Activated CD8-positive, alpha-beta memory T cell treated with anti-CD3 and anti-CD28 coated beads, Interleukin-2, amount 50 U/mL, for 1 hour (primary cell): ENCODE results near the gene GOLM1.
"Not testable (repeated sequence)": the region's sequence is repeated elsewhere in the genome, so short reads cannot be mapped to it uniquely, and the experiment has no call there.

ENCODE experiments used
- DNase-seq: peaks from one replicate; pipeline ENCODE4 v3.0.0-alpha.2; 2020; ENCODE audit errors: extremely low read depth

Gene GOLM1

DNA sequence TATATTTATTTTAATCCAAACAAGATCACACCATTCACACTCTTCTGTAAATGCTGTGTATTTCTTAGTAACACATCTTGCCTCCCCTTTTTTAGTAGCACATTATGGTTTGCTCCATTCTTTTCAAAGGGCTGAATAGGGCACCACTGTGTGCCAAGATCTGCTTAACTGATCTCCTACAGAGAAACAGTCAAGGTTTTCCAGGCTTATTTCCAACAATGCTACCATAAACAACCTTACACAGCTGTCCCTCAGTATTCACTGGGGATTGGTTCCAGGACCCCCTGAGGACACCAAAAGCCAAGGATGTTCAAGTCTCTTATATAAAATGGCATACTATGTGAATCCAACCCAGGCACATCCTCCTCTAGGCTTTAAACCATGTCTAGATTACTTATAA is 16.5 kb downstream of the GOLM1 start:
- no peak for DNase-seq

DNA sequence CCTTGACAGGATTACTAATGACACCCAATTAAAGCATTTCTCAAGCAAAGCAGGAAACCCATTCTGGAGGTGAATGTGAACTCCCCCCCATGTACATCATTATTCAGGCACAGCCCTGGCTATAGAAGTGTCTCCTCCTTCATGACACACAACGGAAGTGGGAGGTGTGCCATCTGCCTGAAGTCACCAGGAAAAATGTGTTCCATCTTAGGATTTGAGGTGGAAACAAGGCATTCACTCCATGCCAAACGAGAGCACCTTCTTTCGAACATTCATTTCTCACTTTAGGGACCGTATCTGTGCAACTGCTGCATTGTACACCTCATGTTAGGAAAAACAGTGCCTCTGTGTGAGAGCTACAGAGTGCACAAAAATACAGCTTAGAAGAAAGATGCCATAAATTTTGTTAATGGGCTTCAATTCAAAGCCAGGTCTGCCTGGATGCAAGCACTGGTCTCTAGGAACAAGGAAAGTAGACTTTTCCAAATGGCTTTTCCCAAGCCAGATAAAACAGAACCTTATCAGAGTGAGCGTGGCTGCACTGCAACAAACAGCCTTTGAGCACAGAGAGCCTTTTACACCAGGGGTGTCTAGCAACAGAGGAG is 19.4 kb downstream of the GOLM1 start:
- no peak for DNase-seq

DNA sequence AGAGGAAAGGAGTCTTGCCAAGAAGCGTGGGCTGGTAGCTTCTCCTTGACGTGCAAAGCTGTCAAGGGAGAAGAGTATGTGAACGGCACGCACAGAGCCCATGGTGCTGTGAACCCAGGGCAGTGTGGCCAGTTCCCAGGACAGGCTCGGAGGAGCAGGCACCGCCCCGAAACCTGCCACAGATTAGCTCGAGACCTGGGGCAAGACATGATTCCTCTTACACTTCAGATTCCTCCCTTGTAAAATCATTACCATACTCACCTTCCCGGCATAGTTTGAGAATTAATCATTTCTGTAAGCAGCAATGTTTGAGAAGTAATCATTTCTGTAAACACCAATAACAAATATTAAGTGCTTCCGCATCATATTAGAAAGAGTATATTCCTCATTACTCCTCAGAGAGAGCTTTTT is 19.9 kb downstream of the GOLM1 start:
- DNase-seq = no peak

DNA sequence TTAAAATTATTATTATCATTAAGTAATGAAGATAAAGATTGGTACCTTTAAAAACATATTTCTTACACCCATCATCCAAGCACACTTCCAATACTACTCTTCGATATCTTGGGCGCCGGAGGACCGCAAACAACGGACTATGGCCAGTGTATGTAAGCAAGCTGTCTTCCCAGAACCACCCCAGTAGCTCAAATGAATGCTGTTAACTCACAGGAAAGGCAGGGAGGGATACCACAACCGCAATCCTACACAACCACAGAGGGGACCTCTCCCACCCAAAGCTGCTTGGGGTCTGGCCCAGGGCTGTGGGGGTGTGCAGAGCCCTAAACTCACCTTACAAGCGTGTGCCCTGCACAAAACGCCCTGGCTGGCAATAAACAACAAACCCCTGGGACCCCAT is 20.6 kb downstream of the GOLM1 start:
- no peak for DNase-seq

DNA sequence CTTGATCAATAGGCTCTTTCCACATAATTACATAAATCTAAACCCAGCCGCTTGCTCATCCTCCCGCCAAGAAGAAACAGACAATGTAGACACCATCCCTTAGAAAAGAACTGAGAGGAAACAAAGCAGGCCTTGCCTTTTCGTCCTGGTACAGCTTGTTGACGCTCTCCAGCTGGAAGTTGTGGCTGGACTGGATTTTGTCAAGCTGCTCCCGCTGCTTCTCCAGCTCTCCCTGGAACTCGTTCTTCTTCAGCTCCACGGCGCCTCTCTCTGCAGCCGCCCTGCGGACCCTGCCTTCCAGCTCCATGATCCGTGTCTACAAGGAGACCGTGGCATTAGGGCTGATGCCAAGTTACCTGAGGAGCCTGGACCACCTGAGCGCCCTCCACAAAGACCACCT is 22.1 kb downstream of the GOLM1 start:
- DNase-seq = no peak

DNA sequence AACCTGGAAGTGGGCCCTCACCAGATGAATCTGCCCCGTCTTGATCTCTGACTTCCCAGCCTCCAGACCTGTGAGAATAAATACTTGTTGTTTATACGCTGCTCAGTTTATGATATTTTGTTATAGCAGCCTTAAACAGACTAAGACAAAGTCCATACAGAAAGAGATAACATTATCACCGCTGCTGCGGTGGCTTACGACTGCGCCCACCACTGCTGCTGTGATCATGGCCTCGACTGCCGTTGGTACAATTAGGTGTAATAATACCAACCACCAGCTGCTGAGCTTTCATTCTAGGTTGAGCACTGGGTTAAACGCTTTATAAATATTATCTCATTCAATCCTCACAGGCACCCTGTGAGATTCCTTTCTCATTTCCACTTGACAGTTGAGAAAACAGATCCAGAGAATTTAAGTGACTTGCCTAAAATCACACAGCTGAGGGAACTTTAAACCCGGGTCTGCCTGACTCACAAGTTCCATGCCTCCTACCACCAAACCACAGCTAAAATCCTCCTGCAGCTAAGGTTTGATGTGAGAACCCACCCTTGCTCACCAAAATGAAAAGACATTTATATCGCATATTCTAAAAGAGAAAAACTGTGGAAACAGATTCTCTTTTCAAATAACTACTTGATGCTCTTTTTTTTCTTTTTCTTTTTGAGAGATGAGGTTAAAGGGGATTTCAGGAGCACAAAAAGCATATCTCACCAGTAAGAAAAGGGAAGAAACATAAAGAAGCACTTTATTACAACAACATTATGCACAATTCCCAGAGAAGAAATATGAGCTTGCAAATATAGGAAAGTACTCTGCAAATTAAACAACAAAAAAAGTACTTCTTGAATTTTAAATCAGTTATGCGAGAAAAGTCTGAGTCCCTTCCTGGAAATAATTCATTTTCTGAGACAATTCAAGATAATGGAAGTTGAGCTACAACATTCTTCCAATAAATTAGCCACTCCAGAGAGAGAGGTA is 23.9 kb downstream of the GOLM1 start:
- DNase-seq = no peak

DNA sequence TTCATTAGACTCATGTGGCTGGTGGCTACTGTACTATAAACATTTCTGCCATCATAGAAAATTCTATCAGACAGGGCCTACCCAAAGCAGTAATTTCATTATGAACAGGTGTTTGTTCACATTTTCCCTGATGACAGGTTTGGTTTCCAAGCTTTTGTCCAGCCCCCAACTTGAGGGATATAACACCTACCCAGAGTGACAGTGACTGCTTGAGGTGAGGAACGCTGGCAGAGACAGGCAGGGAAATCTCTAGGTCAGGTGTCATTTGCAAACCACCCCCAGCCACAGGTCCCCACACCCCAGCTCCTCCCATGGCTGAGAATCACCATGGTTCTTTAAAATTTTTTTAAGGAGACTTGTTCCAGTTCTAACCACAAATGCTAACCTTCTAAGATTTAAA is 25.5 kb downstream of the GOLM1 start:
- no peak for DNase-seq

DNA sequence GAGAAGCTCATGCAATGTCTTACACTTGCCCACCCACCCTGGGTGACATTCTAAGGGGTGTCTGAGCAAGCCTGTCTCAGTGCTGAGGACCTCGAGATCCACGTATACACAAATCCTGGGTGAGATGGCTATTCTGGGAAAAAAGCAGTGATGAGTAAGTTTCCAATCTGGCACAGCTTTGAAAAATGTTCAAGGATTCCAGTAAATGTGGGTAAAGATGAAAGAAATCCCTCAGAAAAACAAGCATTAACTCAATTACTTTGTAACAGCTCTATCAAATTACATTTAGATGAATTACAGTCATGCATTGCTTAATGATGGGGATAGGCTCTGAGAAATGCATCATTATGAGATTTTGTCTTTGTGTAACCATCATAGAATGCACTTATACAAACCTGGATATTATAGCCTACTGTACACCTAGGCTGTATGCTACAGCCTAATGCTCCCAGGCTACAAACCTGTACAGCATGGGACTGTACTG is 26.9 kb downstream of the GOLM1 start:
- no peak for DNase-seq

DNA sequence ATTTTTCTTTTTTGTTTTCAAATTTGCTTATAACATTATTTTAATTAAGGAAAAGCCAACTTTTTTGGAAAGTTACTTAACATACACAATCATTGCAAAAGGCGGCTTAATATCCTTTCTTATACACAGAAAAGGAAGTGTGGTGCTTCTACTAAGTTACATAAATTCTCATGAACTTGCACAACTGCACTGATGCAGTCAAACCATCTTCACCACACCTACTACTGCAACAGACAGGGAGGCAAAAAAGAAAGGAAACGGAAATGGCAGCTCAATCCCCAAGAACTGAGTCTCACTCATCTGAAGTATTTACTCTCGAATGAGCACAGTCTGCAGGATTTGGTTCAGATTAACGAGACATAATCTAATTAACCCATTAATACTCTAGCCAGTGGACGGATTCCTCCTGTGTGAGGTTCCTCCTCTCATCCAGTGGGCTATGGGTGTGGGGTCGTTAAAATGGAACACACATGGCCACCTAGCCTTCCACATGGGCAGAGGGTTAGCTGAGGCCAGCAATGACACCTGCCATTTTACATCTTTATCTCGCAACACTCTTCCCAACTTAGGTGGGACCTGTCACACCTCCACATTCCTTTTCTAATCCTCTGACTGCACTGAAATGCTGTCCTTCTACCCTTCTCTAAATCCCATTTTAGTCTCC is 30.0 kb downstream of the GOLM1 start:
- DNase-seq = no peak

DNA sequence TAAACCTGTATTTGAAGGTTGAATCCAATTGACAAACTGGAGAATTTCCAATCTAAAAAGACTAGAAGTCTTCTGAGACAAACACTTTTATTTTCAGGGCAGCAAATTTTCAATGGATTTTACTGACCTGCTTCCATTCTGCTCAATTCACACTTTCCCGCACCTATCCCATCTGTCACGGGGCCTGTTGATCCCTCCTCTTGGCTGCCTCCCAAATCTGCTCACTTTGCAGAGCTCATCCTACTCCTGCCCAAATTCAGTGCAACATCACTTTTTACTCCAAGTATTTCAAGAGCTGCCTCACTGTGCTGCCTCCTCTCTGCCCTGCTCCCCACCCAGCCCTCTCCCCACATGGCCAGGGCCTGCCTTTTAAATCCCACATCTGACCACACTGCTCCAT is 35.1 kb downstream of the GOLM1 start:
- no peak for DNase-seq

DNA sequence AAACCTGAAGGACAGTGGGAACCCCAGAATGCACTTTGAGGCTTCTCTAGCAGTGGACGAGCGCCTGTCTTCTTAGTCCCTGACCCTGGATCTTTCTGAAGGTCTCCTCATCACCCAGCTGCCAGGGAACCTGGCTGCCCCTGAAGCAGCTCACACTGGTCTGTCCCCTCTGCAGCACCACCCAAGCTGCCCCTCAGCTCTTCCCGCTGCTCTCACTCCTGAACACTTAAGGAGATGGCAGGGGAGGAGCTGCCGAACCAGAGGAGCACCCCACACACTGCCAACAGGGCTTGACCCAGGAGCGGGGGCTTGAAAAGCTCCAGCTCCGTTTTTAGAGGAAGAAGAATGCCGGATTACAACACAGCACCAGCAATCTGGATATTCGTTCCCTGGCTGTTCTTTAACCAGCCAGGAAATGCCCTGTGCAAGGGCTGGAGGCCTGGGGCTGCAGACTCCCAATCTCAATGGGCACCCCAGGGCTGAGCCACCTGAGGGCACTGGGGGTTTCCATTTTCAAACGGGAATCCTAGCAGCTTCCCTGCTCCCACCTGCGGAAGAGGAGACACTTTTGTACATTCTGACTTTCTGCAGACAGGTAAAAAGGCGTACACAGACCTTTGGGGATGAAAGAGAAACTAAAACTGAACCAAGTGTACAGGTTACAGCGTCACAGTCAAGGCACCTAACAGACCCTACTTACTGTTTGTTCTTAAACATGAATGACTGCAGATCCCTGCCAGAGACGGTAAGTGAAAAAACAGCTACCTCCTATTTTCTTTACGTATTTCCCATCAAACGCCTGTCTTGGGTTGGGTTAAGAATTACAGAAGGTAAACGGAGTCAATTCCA is 36.3 kb downstream of the GOLM1 start:
- DNase-seq = no peak

DNA sequence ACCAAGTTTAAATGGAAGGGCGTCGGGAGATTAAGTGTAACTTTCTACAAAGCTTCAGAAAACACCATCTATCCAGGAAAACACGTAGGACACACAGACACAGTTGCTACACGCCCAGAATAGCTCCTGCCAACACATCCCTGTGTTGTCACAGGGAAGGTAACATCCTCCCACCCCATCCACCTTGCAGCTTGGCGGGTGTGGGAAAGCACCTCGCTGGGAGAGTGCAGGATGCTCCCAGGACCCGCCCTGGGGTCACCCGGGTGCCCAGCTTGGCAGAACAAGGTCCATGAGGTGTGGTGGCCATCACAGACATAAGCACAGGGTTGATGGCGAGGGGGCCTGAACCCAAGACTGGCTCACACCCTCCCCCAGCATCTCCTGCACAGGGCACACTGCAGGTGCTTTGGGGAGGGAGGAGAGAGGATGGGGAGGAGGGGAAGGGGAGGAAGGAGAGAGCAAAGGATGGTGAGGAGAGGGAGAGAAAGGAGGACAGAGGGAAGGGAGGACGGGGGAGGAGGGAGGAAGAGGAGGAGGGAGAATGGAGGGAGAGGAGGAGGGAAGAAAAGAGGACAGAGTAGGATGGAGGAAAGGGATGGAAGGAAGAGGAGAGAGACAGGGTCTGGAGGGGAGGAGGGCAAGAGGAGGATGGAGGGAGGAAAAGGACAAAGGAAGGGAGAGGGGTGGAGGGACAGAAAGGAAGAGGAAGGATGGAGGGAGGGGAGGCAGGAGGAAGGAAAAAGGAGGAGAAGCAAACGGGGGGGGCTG is 37.2 kb downstream of the GOLM1 start:
- no peak for DNase-seq

DNA sequence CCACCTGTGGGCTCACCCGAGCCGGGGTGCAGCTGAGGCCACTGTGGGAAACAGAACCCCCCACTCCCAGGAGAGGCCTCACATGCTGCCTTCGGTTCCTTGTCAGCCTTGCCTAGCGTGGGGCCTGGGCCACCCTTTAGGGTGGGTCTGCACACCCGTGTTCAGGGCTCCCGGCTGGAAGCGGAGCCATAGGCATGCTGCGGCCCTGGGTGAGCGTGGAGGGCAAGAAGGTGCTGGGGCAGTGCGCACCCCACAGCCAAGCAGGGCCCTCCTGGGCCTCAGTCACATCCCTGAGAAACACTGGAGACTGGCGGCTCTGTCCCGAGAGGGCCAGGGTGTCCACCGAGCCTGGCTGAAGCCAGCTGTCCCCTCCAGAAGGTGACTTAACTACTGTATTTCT is 41.9 kb downstream of the GOLM1 start:
- no peak for DNase-seq

DNA sequence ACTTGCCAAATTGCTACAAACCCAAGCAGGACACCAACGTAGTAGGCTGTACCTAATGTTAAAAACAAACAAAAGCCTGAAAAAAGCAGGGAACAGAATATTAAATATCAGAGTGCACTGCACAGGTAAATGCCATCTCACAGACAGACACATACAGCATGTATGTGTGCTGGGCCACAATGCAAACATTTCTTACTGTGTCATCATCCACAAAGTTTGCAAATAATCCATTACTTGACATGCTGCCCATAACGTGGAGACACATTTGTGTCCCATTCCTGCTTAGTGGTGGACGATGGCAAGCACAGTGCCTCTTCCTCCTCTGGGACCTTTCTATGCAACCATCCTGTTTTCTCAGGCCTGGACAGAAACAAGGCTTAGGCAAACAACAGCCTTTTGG is 44.7 kb downstream of the GOLM1 start:
- no peak for DNase-seq

DNA sequence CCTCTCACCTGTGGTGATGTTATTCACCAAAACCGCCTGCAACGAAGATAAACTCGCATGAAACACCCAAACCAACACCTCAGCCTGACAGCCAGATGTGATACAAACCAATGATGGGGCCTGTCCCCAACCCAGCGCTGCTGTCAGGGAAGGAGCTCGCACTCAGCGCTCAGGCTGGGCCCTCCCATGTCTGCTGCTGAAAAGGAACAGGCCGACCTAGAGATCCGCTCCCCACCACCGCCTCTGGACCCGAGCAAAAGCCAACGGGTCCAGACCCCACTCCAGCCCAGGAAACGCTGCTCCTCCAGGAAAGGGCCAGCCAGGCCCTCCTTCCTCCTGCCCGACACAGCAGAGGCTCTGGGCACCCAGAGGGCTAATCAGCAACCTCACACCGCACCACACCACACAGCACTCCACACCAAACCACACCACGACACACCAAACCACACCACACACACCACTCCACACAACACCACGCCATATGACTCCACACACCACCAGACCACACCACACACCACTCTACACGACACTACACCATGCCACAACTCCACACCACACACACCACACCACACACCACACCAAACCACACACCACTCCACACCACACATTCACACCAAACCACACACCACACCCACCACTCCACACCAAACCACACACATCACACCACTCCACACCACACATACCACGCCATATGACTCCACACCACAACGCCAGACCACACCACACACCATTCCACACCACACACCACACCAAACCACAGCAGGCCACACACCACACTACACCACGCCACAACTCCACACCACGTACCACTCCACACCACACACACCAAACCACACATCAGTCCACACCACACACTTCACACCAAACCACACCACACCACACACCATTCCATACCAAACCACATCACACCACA is 46.5 kb downstream of the GOLM1 start:
- DNase-seq = no peak

DNA sequence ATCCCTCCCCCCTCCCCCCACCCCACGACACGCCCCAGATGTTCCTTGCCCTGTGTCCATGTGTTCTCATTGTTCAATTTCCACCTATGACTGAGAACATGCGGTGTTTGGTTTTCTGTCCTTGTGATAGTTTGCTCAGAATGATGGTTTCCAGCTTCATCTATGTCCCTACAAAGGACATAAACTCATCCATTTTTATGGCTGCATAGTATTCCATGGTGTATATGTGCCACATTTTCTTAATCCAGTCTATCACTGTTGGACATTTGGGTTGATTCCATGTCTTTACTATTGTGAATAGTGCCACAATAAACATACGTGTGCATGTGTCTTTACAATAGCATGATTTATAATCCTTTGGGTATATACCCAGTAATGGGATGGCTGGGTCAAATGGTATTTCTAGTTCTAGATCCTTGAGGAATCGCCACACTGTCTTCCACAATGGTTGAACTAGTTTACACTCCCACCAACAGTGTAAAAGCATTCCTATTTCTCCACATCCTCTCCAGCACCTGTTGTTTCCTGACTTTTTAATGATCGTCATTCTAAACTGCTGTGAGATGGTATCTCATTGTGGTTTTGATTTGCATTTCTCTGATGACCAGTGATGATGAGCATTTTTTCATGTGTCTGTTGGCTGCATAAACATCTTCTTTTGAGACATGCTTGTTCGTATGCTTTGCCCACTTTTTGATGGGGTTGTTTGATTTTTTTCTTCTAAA is 51.2 kb downstream of the GOLM1 start:
- not testable (repeated sequence) for DNase-seq

DNA sequence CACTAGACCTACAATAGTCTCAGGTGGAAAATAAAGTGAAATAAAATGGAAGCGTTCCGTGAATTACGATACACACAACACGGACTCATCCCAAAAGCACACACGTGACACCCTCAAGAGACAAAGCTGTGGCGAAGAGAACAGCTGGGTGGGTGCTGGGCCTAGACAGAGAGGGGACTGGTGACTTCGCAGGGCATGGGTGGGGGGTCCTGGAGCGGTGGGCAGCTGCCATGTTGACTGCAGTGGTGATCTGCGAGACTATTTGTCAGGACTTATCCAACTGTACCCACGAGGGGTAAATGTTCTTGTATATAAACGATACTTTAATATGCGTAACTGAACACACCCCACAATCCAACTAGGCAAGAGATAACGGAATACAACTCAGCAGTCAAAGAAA is 52.0 kb downstream of the GOLM1 start:
- DNase-seq = no peak

DNA sequence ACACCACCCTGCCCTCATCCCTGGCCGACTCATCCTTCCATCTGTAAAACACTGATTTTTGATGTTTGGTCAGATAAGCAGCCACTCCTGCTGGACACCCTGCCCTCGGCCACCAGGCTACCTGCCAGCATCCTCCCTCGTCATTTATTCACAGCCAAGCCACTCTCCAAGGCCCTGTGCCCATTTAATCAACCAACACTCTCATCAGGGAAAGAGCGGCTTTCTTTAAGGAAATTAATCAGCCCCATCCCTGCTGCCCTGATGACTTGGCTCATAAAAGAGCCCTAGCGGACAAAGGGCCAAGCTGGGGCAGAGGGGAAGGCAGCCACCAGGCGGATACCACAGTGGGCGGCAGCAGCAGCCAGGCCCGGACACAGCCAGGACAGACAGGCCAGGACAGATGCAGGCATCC is 52.4 kb downstream of the GOLM1 start:
- DNase-seq = no peak

DNA sequence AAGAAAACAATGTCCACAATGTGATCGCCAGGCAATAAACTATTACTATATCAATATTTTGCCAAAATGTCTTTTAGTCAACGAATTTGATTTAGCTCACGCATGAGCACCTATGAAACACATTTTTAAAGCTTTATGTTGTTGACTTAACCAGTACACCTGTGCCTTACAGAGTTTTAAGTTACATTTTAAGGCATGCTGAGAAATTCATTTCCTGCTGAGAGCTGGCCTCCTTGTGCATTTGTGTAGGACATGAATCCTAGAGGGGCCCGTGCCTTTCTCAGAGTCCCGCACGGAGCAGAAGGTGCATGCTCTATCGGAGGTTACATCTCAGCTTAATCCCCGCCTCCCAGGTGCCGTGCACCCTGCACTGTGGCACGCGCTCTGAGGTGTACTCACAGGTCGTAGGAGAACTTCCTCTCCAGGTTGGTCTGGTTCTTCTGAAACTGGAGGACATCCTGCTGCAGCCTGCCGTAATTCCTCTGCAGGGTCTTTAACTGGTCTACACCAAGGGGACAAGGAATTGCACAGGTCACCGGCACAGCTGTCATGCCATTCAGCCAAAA is 53.2 kb downstream of the GOLM1 start:
- no peak for DNase-seq
